NCI-H446 treated with DMSO at 0.1 percent for 48 hours (cell line): ENCODE measurements around the gene CEP70.
"Not testable (repeated sequence)": the region's sequence is repeated elsewhere in the genome, so short reads cannot be mapped to it uniquely, and the experiment has no call there.

Experiments
- DNase-seq: peaks from one replicate; lab custom pipeline; 2025; lab: John Stamatoyannopoulos, UW

CEP70 gene

DNA sequence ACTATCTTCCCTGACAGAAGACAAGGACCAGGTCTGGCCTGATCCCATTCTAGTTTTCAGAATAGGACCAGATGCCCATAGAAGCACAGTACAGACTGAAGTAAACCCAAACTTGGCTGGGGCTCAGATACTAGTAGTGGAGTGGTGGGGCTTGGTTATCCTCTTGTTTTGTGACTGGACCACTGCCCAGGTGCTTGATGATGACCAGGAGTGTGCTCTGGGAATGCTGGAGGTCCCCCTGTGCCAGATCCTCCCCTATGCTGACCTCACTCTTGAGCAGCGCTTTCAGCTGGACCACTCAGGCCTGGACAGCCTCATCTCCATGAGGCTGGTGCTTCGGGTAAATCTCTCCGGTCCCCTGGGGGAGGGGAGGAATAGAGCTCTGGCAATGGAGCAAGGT lies 123.4 kb downstream of the CEP70 start:
- DNase-seq = no peak

DNA sequence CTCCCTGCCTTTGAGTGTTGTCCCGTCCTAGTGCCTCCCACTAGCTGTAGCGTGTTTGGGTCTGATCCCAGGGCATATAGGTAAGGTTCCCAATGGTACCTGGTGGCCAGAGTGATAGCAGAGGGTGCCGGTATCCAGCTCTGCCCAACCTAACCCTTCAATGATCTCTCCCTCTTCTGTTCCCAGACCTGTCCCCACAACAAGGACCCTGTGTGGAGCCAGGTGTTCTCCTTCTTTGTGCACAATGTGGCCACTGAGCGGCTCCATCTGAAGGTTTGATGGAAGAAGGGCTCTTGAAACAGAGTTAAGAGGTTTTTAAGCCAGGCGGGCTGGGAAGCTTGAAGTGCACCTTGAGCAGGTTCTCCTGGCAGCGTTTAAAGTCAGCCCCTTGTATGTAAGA lies 124.2 kb downstream of the CEP70 start:
- no peak for DNase-seq

DNA sequence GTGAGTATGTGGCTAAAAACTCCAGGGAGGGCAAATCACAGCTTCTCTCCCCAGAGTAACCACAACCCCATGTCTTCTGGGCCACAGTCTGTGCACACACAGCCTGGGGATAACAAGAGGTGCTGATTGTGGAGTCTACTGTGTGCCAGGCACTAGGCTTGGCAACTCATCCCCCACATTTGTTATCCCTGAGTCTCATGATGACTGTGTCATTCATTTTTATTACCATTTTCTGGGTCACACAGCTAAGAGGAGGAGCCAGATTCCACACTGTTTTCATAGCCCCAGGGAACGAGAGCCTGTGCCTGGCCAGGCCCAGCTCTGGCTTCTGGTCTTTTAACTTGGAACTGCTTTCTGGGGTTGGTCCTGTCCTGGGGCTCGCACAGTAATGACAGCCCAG lies 125.2 kb downstream of the CEP70 start:
- no peak for DNase-seq

DNA sequence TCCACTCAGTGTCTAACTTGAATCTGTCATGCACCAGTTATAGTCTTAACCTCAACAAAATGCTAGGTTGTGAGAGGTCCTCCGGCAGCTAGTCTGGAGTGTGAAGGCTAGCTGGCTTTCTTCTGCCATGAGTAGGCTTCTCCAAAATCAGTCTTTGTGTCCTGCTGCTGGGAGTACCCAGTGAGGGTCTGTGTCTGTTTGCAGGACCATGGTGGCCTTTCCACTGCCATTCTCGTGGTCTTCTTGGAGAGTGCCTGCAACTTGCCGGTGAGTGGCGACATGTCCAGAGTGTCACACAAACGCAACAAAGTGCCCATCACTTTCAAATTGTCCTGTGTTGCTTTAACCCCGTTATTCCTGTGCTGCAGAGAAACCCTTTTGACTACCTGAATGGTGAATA lies 125.6 kb downstream of the CEP70 start:
- no peak for DNase-seq

DNA sequence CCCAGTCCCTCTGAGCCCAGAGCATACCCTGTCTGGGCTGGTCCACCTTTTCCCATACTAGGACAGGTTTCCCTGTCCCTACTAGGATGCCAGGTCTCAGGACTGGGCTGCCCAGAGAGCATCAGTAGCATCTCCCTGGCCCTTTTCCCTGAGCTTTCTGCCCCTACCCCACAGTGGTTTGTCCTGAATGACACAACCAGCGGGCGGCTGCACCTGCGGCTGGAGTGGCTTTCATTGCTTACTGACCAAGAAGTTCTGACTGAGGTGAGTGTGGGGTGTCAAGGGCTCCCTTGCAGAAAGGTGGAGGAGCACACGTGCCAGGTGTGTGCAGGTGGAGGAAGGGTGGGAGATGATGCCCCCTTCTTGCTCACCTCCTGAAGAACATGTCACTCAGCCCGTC lies 126.1 kb downstream of the CEP70 start:
- DNase-seq = no peak

DNA sequence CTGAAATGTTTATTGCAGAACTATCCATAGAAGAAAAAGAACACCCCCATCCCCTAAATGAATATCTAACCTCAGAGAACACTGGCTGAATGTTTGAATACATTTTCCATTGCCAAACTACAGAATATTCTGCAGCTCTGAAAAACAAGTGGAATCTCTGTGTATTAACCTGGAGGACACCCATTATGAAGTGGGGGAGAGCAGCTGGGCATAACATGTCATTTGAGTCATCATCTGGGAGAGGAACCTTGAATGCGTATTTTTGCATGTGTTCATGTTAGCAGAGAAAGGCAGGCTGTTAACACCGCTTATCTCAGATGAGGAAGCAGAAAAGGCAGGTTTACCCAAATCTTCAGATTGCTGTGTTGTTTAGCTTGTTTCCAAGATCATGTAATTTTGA lies 128.1 kb downstream of the CEP70 start:
- DNase-seq = no peak

DNA sequence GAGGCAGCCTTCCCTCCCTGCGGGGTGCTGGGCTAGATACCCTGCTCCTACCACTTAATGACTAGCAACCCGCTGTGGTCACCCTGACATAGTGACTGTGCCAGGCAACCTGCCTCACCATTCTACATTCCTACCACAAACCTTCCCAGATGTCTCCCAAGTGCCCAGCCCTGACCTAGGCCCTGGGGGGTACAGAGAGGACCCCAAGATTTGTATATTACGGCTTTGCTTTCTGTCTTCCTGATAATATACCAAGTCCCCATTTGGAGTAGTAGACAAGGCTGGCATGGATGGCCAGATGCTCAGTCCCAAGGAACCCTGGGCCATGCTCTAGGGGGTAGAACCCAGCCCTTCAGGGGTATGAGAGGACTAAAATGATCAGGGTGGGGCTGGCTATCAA lies 128.6 kb downstream of the CEP70 start:
- DNase-seq = no peak

DNA sequence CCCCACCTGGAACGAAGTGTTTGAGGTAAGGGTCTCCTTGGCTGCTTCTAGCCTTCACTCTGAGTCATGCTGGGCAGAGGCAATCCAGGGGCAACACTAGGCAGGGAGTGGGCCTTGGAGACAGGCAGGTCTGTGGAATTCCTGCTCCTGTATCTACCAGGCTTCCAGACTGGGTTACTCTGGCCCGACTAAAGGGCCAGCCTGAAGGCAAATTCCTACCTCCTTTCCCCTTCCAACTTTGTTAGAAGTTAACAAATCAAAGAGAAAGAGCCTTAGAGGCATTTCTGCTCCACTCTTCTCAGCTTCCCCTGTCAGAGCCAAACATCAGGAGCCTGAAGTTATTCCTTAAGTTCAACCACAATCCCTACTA lies 129.6 kb downstream of the CEP70 start:
- no peak for DNase-seq

DNA sequence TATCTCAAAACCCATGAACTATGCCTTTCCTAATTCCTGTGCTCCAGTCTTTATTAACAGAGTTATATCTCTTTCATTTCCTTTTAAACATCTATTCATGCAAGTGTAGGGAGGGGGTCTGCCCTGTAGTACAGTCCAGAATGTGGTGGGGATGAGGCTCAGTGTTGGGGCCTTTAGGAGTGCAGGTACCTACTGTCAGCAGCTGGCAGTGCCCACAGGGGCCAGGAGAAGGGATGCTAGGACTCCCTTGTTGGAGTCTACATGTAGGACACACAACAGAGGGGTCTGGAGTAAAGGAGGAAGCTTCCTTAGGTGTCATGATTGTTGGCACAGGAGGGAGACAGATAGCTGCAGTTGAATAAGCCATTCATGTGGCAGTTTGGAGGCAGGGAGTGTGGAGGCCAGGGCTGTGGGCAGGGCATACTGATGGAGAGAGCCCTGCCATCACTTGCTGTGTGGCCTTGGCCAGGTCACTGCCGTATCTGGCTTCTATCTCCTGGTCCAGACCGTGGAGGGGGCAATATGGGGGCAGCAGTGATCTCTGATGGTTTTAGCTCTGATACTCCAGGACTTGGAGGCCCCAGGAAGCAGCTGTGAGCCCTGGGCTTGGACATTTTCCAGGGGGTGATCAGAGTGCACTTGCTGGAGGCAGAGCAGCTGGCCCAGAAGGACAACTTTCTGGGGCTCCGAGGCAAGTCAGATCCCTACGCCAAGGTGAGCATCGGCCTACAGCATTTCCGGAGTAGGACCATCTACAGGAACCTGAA lies 130.2 kb downstream of the CEP70 start:
- no peak for DNase-seq

DNA sequence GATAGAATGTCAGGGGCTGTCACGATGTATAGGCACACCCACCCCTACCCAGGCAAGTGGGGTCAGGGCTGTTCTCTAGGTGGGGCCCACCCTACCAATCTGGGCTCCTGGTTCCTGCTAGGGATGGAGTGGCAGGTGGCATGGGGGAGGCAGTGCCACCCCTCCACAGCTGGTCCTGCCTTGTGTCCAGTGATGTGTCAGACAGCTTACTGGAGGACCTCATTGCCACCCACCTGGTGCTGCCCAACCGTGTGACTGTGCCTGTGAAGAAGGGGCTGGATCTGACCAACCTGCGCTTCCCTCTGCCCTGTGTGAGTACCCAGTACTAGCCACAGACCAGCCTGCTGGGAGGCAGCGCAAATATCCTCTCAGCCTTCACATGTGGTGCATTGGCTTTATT lies 132.2 kb downstream of the CEP70 start:
- no peak for DNase-seq

DNA sequence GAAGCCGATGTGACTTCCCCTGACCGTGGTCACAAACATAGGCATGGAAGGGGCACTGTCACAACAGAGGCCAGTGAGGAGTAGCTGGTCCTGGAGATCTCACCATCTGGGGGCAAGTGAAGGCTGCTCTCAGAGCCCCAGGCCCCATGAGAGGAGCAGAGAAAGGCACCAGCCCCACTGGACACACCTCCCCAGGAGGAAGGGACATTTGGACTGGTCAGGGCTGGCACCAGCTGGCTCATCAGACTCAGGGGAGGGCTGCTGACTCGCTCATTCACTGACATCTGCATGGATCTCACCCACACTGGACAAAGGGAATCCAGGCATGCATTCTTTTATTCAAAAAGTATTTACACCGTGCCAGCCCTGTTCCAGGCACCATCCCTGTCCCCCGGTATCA lies 132.8 kb downstream of the CEP70 start:
- no peak for DNase-seq

DNA sequence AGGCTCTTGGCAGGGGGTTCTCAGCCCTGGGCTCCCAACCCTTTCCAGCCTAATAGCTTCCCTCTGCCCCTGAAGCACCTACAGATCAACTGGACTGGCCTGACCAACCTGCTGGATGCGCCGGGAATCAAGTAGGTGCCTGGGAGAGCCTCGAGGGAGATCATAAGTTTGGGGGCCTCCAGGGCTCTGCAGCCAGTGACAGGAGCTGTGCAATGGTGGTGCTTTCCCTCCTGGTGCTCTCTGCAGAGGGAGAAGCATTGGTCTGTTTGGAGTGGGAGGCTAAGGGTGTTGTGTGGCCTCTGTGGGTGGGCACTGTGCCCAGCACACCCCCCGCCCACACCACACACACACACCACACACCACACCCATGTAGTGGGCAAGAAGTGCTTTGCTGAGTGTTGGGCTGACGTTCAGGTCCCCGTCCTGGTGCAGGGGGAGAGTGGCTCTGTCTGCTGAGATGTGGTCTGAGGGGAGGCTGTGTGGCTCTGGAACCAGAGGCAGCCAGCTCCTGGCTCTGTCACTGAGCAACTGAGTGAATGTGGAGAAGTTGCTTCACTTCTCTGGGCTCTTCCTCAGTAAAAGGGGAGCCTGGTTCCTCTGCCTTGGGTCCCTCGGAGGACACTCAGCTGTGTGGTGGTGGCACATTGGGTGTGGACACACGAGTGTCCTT lies 133.4 kb downstream of the CEP70 start:
- no peak for DNase-seq

DNA sequence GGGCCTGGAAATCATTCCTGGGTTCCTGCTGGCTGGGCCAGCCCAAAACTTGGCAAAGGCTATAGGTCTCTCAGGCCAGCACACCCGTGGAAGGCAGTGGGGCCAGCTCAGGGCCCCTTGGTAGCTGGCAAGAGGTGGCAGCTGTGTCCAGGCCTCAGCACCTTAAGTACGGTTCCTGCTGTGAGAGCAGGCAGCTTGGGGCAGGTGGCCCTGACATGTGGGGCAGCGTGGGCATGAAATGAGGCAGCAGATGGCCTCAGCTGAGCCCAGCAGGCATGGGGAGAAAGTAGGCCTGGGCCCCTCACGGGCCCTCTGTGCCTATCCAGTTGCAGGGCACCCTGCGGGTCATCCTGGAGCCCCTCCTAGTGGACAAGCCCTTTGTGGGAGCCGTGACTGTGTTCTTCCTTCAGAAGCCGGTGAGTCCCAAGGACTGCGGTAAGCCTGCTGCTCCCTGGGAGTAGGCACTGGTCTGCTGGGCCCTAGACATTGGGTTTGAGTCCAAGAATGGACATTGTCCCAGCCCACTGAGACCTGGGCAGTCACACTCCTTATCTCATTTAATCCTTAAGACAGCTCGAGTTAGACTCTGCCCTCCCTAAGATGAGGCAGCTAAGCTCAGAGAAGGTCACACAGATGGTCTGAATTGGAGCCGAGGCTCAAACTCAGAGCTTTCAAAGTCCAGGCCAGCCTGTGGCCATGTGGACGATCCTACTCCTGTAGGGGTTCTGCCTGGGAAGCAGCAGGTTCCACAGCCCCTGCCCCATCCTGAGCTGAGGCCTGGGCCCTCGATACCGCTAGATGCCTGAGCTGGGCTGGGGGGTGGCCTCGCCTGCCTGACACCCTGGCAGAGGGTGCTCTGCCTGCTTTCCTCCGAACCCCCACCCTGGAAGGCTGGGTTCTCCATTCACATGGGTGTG lies 134.2 kb downstream of the CEP70 start:
- DNase-seq = no peak

DNA sequence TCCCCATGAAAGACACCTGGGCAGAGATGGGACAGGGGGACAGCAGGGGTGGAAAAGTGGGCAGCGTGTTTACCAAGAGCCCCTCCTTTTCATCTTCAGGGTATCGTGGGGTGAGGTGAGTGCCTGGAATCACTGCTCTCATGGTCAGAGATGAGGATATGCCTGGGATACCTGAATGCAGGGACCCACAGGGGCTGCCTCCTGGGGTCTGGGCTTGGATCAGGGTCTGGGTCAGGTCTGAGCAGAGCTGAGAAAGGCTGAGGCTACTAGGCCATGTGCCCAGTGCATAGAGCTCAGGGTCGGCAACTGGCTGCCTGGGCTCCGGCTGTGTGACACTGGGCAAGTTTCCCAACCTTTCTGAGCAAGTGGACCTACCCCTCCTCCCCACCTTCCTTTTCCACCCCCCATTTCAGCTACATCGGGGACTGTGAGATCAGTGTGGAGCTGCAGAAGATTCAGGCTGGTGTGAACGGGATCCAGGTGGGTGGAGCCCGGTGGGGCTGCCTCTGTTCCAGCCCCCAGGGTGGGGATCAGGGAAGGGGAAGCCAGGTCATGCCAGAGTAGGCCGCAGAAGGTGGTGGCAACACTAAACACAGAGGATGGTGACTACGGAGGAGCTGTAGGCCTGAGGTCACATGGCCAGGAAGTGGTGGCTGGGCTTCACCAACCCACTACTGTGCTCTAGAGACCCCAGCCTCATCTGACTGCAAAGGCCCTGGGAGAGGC lies 135.1 kb downstream of the CEP70 start:
- DNase-seq = no peak

DNA sequence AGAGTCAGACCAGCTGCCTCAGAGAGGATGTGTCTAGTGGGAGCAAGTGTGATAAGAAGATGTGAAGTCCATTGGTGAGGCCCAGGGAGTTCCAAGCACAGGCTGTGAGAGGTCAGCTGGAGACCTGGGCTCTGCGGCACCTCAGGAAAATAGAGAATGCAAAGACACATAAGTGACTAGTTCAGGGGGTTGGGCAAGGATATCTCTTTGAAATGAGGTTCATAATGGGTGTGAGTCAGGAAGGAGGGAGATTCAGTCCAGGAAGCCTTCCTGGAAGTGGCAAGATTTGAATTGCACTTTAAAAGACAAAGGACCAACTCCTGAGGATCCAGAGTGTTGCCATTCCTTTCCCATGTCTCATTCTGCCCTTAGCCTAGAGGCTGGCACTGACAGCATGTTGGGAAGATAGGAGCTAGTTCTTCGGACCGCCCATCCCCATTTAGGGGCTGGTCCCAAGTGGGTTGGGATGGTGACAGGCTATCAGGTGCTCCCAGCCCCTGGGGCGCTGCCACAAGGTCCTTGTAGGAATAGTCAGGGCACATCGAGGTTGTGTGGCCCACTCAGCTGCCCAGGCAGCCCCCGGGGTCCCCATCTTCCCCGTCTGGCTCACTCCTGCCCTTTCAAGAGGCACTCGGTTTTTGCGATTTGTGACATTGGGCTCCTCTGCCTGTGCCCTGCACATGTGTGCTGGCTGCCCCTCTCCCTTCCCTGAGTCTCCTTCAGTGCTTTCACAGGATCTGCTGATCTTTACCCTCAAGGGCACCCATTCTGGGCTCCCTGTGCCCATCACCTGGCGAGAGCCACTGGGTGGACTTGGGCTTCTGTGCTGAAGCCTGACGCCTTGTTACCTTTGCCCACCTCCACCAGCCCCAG lies 136.0 kb downstream of the CEP70 start:
- no peak for DNase-seq

DNA sequence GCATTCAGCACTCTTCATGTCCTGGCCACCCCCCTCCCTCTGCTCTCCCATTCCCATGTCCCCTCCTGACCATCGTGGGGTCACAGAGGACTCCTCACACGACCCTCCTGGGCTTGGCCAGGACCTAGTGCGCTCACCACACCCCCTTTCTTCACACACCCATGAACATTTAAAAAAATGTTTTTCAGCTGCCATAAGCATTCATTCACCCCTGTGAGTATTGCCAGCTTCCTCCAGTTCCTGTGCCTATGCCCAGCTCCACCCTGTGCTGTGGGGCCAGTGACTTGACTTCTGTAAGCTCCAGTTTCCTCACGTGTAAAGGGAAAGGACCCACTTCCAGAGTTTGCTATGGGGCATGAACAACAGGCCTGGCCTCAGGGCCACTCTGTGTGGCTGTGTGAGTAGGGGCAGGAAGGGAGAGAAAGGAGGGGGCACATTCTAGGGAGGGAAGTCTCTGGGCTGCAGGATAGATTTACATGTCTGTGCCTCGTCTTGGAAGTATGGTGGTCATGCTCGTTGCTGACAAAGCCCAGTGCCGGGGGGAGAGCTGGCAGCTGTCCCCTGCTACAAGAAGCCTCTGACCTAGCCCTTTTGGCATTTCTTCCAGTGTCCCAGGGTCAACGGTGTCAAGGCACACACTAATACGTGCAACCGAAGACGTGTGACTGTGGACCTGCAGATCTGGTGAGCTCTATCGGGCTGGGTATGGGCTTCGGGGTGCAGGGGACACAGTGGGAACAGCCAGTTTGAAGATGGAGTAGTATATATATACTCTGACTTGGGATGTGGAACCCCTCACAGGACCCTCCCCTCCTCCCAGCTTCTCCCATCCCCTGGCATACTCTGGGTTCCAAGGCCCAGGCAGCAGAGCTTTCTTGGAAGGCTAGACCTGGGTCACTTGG lies 136.8 kb downstream of the CEP70 start:
- DNase-seq = no peak

DNA sequence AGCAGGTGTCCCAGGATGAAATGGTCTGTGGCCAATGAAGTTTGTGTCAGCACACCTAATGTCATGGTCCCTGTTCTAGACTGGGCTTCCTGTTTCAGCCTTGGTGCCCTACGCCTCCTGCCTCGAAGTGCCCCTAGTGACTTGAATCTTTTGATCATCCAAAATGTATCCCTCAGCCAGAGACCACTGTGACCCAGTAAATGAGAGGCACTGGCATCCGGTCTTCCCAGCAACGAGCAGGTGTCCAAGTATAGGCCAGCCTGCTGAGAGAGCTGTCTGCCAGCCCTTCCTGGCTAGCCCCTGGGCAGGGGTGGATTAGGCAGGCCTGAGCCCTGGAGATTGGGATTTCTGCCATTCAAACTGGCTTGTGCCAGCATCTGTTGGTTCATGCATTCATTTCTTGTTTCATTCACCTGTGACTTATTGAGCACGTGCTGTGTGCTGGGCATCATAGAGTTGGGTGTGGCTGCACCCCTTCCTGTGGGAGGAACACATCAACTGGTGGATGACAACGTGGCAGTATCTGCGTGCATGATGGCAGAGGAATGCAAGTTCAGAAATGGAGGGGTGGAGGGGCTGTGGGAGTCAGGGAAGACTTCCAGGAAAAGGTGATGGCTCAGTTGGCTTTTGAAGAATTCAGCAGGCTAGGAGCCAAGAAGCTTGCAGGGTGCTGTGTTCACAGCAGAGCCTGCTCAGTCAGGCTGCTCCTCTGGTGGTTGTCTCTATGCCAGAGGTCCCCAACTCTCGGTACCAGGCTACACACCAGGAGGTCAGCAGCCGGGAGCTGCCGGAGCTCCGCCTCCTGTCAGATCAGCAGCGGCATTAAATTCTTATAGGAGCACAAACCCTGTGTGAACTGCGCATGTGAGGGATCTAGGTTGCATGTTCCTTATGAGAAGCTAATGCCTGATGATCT lies 138.0 kb downstream of the CEP70 start:
- peak; percentile 54 for DNase-seq

DNA sequence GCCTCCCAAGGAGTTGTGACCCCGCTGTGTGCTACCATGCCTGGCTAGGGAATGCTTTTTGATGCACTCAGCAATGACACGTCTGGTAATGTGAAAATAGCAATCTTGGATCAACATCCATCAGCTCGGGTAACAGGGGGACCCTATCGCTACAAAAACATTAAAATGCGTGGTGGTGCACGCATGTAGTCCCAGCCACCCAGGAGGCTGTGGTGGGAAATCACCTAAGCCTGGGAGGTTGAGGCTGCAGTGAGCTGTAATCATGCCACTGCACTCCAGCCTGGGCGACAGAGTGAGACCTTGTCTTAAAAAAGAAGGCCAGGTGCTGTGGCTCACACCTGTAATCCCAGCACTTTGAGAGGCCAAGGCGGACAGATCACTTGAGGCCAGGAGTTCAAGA lies 140.1 kb downstream of the CEP70 start:
- not testable (repeated sequence) for DNase-seq

DNA sequence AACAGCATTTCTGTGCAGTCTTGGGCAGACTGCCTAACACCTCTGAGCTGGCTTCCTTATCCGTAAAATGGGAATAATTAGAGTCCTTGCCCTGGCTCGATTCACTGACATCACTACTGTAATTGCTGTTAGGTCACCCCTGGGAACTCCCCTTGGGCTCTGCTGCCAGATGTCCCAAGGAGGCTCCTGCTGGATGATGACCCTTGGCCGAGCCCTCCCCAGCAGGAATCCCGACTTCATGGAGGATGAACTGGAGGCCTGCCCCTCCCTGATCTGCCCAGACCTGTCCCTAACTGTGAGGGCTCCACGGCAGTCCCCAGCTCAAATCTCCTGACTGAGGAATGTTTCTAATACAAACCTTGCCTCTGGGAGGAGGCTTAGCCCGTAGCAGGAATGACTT lies 141.6 kb downstream of the CEP70 start:
- no peak for DNase-seq
